Mucosa of stomach (tissue), 1 donor: ENCODE measurements around the gene ALDH3A2.

Experiments used
- H3K27me3 ChIP-seq: one replicate; pipeline ENCODE4 v1.7.0; 2013; ENCODE audit warnings: mild to moderate bottlenecking, low read length; ENCODE audit not compliant: control insufficient read depth, insufficient read depth
- H3K36me3 ChIP-seq: one replicate; pipeline ENCODE4 v1.7.0; 2013; ENCODE audit warnings: low read length; ENCODE audit not compliant: control insufficient read depth, insufficient read depth
- H3K4me1 ChIP-seq: one replicate; pipeline ENCODE4 v1.7.0; 2013; ENCODE audit warnings: mild to moderate bottlenecking, low read length; ENCODE audit not compliant: control insufficient read depth, insufficient read depth
- H3K4me3 ChIP-seq: one replicate; pipeline ENCODE4 v1.7.0; 2013; ENCODE audit warnings: low read length
- H3K9ac ChIP-seq: one replicate; pipeline ENCODE4 v1.7.0; 2013; ENCODE audit warnings: mild to moderate bottlenecking, low read length, moderate library complexity
- H3K9me3 ChIP-seq: one replicate; pipeline ENCODE4 v1.7.0; 2013; ENCODE audit warnings: mild to moderate bottlenecking, low read length, moderate library complexity; ENCODE audit not compliant: control insufficient read depth
- donor health status: Pancreatic carcinoma.

ALDH3A2 gene

GRCh38 chr17:19723964-19724363 lies 75.4 kb downstream of the ALDH3A2 start:
- Histone ChIP-seq H3K27me3 (no peaks in the 10 kb centered on the region), H3K4me3 (no peak overlapping the region), H3K9ac (peak overlapping the region; percentile 73), H3K9me3 (no peaks in the 10 kb centered on the region), H3K36me3 (no peaks in the 10 kb centered on the region), H3K4me1 (peaks cover 61% of the 10 kb centered on the region)

GRCh38 chr17:19724501-19725420 lies 76.2 kb downstream of the ALDH3A2 start:
- no peaks in the 10 kb centered on the region for H3K9me3 ChIP-seq
- H3K4me3 ChIP-seq, result no peak overlapping the region
- no peaks in the 10 kb centered on the region for H3K27me3 ChIP-seq
- peak overlapping the region; percentile 73 for H3K9ac ChIP-seq
- H3K4me1 ChIP-seq, result peaks cover 53% of the 10 kb centered on the region
- H3K36me3 ChIP-seq, result no peaks in the 10 kb centered on the region

DNA sequence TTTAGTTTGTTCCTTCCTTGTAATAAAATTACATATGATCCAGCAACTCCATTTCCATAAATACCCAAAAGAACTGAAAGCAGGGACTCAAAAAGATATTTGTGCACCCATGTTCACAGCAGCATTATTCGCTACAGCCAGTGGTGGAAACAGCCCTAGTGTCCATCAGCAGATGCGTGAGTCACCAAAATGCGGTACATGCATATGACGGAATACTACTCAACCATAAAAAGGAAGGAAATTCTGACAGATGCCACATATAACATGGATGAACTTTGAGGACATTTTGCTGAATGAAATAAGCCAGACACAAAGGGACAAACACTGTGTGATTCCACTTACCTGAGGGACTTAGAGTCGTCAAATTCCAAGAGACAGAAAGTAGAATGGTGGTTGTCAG lies 76.9 kb downstream of the ALDH3A2 start:
- Histone ChIP-seq H3K9me3 (no peaks in the 10 kb centered on the region), H3K27me3 (no peaks in the 10 kb centered on the region), H3K9ac (no peak overlapping the region), H3K36me3 (no peaks in the 10 kb centered on the region), H3K4me3 (no peak overlapping the region), H3K4me1 (peaks cover 45% of the 10 kb centered on the region)

- no peaks in the 10 kb centered on the region for H3K36me3 ChIP-seq
- peak overlapping the region; percentile 2 for H3K9ac ChIP-seq
- H3K4me1 ChIP-seq, result peaks cover 36% of the 10 kb centered on the region
- H3K4me3 ChIP-seq, result no peak overlapping the region
- H3K9me3 ChIP-seq, result no peaks in the 10 kb centered on the region
- no peaks in the 10 kb centered on the region for H3K27me3 ChIP-seq
These were observed 78.3 kb downstream of the ALDH3A2 start for GRCh38 chr17:19726631-19727376.
